ENCODE results near the gene METTL4. TPM values are rescaled to one million over a fixed set of nuclear protein-coding genes. Genes with fewer than 3 reads are reported as not detected.

The METTL4 gene
- total RNA-seq, 2 donors from 2014 or later = 11.2 to 17.5 TPM

DNA sequence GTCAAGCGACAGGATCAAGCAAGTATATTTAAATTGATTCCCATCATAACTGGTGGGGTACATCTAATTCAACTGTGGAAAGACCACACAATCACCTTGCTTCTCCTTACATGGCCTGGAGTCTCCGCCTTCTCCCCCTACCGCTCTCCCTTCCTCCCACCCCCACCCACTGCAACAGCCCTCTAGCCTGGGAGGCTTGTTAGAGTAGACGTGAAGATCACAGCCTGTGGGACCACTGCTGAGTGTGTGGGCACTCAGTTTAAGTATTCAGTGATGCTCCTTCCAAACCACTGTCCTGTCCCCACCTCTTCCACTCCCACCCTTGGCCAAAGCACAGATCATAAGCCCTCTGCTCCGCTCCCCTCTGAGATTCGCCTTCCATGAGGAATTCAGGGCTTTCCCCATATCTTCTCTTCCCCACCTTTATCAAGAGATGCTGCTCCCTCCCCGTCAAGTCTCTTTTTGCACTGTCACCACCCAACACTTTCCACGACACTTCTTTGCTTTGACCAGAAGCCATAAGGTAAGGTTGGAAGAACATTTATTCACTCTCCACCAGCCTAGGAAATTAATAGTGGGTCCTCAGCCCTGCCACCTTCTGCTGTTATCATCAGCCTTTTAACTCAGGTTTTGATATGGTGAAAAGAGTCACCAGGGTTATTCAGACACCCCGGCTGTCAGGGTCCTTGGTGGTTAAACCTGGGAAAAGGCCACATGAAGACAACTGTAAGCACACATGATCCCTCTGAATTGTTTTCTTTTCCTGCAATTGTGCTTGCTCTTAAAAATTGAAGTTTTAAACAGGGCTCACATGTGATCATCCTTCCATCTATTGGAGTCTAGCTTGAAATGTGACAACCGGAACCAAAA, 1.7 kb downstream of the METTL4 start:
- Mint-ChIP-seq H3K4me3 (peak overlapping the region; percentile 94), H3K36me3 (ENCODE audit: low read depth) (peaks cover 23% of the 10 kb centered on the region), H3K4me1 (peaks cover 23% of the 10 kb centered on the region), H3K9me3 (peaks cover 4% of the 10 kb centered on the region), H3K27me3 (ENCODE audit: insufficient read depth) (no peaks in the 10 kb centered on the region), H3K27ac (no peak overlapping the region)
- no peak overlapping the region for H3K27ac ChIP-seq (ENCODE audit: low read depth, low read length)
- TF ChIP-seq, protein P1, sequence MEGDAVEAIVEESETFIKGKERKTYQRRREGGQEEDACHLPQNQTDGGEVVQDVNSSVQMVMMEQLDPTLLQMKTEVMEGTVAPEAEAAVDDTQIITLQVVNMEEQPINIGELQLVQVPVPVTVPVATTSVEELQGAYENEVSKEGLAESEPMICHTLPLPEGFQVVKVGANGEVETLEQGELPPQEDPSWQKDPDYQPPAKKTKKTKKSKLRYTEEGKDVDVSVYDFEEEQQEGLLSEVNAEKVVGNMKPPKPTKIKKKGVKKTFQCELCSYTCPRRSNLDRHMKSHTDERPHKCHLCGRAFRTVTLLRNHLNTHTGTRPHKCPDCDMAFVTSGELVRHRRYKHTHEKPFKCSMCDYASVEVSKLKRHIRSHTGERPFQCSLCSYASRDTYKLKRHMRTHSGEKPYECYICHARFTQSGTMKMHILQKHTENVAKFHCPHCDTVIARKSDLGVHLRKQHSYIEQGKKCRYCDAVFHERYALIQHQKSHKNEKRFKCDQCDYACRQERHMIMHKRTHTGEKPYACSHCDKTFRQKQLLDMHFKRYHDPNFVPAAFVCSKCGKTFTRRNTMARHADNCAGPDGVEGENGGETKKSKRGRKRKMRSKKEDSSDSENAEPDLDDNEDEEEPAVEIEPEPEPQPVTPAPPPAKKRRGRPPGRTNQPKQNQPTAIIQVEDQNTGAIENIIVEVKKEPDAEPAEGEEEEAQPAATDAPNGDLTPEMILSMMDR (conservative IDR thresholded peaks at IDR 0.05) = no peak
- H3K4me3 ChIP-seq (ENCODE audit: low read length) = peak overlapping the region; percentile 95
- H3K27me3 ChIP-seq (ENCODE audit: control insufficient read depth, insufficient read depth, low read length, poor library complexity, severe bottlenecking) = no peaks in the 10 kb centered on the region
- WGBS, 2 experiments (ENCODE audit: insufficient coverage in 1 of 2, insufficient read length in 1 of 2) = 88 to 98% methylated on average over 4 to 9 of the region's 10 CpGs
- H3K36me3 ChIP-seq (ENCODE audit: control insufficient read depth, insufficient read depth, low read length) = peaks cover 23% of the 10 kb centered on the region
- peaks cover 4% of the 10 kb centered on the region for H3K4me1 ChIP-seq (ENCODE audit: control insufficient read depth, insufficient read depth, low read length)
- peaks cover 9% of the 10 kb centered on the region for H3K9me3 ChIP-seq (ENCODE audit: control insufficient read depth, low read length)
- H3K9ac ChIP-seq (ENCODE audit: extremely low read depth, low read length, poor library complexity, severe bottlenecking) = peak overlapping the region; percentile 97
- DNase-seq = no peak

DNA sequence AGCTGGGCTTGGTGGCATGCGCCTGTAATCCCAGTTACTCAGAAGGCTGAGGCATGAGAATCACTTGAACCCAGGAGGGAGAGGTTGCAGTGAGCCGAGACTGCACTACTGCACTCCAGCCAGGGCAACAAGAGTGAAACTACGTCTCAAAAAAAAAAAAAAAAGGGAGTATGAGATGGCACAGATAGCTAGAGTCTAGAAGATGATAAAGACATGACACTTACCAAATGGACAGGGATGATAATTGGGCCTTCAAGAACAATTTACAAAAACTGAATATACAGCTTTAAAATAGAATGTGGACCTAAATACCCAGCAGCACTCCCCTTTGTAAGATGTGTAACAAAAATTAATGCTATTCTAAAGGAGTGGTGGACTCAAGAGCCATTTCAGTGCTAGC, 2.7 kb downstream of the METTL4 start:
- Histone ChIP-seq H3K27me3 (ENCODE audit: control insufficient read depth, insufficient read depth, low read length, poor library complexity, severe bottlenecking) (no peaks in the 10 kb centered on the region), H3K4me3 (ENCODE audit: low read length) (no peak overlapping the region), H3K36me3 (ENCODE audit: control insufficient read depth, insufficient read depth, low read length) (peaks cover 26% of the 10 kb centered on the region), H3K9me3 (ENCODE audit: control insufficient read depth, low read length) (peaks cover 9% of the 10 kb centered on the region), H3K4me1 (ENCODE audit: control insufficient read depth, insufficient read depth, low read length) (peaks cover 4% of the 10 kb centered on the region), H3K9ac (ENCODE audit: extremely low read depth, low read length, poor library complexity, severe bottlenecking) (no peak overlapping the region), H3K27ac (ENCODE audit: low read depth, low read length) (no peak overlapping the region)
- WGBS, 2 experiments (ENCODE audit: insufficient coverage in 1 of 2, insufficient read length in 1 of 2) = 96 to 97% methylated on average over 3 of the region's 3 CpGs
- no peaks in the 10 kb centered on the region for H3K27me3 Mint-ChIP-seq (ENCODE audit: insufficient read depth)
- TF ChIP-seq, protein P1 (conservative IDR thresholded peaks at IDR 0.05) = no peak
- peaks cover 27% of the 10 kb centered on the region for H3K36me3 Mint-ChIP-seq (ENCODE audit: low read depth)
- DNase-seq = no peak
- H3K4me1 Mint-ChIP-seq = peaks cover 23% of the 10 kb centered on the region
- no peak overlapping the region for H3K27ac Mint-ChIP-seq
- no peak overlapping the region for H3K4me3 Mint-ChIP-seq
- peaks cover 4% of the 10 kb centered on the region for H3K9me3 Mint-ChIP-seq

DNA sequence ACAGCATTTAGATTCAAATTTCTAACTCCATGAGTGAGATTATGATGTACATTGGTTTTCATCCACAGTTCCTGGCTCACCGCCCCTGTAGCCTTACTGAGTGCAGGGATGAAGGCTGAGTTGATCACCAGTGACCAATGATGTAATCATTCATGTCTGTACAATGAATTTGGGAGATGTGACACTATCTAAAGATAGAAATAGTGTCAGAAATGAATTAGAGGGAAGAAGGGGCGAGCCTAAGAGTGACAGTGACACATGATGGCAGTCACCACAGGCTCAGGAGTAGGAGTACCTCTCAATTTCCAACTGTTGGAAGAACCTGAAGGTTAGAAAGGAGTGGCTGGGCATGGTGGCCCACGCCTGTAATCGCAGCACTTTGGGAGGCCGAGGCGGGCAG, 3.2 kb downstream of the METTL4 start:
- Histone ChIP-seq H3K27me3 (ENCODE audit: control insufficient read depth, insufficient read depth, low read length, poor library complexity, severe bottlenecking) (no peaks in the 10 kb centered on the region), H3K4me1 (ENCODE audit: control insufficient read depth, insufficient read depth, low read length) (peaks cover 4% of the 10 kb centered on the region), H3K9ac (ENCODE audit: extremely low read depth, low read length, poor library complexity, severe bottlenecking) (no peak overlapping the region), H3K4me3 (ENCODE audit: low read length) (no peak overlapping the region), H3K27ac (ENCODE audit: low read depth, low read length) (no peak overlapping the region), H3K9me3 (ENCODE audit: control insufficient read depth, low read length) (peaks cover 9% of the 10 kb centered on the region), H3K36me3 (ENCODE audit: control insufficient read depth, insufficient read depth, low read length) (peaks cover 26% of the 10 kb centered on the region)
- Mint-ChIP-seq H3K36me3 (ENCODE audit: low read depth) (peaks cover 28% of the 10 kb centered on the region), H3K27me3 (ENCODE audit: insufficient read depth) (no peaks in the 10 kb centered on the region), H3K9me3 (peaks cover 4% of the 10 kb centered on the region), H3K27ac (no peak overlapping the region), H3K4me3 (no peak overlapping the region), H3K4me1 (peaks cover 20% of the 10 kb centered on the region)
- no peak for DNase-seq
- WGBS, 2 experiments (ENCODE audit: insufficient coverage in 1 of 2, insufficient read length in 1 of 2) = 80 to 98% methylated on average over 1 to 5 of the region's 6 CpGs
- TF ChIP-seq, protein P1 (conservative IDR thresholded peaks at IDR 0.05) = no peak

Data from endodermal cell (in vitro differentiated cells).